Breast epithelium (tissue), 3 donors: ENCODE measurements around the gene MBP.

ENCODE experiments used
- POLR2A ChIP-seq: fragments of 450-650 bp; IDR thresholded peaks from one replicate; pipeline ENCODE4 v1.6.1; 2016; ENCODE audit warnings: antibody characterized with exemption, mild to moderate bottlenecking, moderate library complexity
- POLR2AphosphoS5 ChIP-seq, 3 donors: sonication (generic); formaldehyde crosslinking; IDR thresholded peaks; one replicate each; pipeline ENCODE4 v1.6.1; 2017; ENCODE audit warnings: antibody characterized with exemption in 3 of 3
- TF ChIP-seq, protein P1 (sequence below), 3 donors: fragments of 450-650 bp; IDR thresholded peaks; one replicate each; pipeline ENCODE4 v1.5.1; 2016 to 2017; ENCODE audit warnings: antibody characterized with exemption in 3 of 3, mild to moderate bottlenecking in 3 of 3, moderate library complexity in 3 of 3

DNA sequence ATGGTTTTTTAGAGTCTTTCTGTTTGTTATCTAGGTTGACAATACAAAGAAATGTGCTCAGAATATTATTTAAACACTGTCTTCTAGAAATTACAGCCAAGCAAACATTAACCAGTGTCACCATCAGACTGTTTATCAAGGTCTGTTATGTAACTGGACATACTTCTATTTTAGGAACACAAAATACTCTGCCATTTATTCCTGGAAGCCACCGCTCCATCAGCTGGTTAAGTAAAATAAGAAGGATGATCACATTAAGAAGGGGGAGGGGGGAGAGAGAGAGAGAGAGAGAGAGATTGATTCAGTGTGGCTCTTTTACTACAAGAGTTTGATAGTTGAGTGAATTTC, 47.9 kb downstream of the MBP start:
- TF ChIP-seq, protein P1, sequence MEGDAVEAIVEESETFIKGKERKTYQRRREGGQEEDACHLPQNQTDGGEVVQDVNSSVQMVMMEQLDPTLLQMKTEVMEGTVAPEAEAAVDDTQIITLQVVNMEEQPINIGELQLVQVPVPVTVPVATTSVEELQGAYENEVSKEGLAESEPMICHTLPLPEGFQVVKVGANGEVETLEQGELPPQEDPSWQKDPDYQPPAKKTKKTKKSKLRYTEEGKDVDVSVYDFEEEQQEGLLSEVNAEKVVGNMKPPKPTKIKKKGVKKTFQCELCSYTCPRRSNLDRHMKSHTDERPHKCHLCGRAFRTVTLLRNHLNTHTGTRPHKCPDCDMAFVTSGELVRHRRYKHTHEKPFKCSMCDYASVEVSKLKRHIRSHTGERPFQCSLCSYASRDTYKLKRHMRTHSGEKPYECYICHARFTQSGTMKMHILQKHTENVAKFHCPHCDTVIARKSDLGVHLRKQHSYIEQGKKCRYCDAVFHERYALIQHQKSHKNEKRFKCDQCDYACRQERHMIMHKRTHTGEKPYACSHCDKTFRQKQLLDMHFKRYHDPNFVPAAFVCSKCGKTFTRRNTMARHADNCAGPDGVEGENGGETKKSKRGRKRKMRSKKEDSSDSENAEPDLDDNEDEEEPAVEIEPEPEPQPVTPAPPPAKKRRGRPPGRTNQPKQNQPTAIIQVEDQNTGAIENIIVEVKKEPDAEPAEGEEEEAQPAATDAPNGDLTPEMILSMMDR (IDR thresholded peaks at IDR 0.05) = no peak
- TF ChIP-seq POLR2A (no peak), POLR2AphosphoS5 (IDR thresholded peaks at IDR 0.05) (no peak)
